H1 (cell line): ENCODE data around the gene TLCD5. TPM values are rescaled to one million over a fixed set of nuclear protein-coding genes. Genes with fewer than 3 reads are reported as not detected.

Source experiments
- CTCF ChIA-PET: fragments of 300-600 bp; sonication (Branson Sonifier 250); formaldehyde crosslinking; loops from one replicate; lab custom pipeline; 2021; ENCODE audit not compliant: partially characterized antibody; lab: Charles Lee
- POLR2A ChIA-PET: fragments of 300-600 bp; sonication (Branson Sonifier 250); formaldehyde crosslinking; loops from one replicate; lab custom pipeline; 2021; ENCODE audit warnings: inconsistent platforms; ENCODE audit not compliant: partially characterized antibody; lab: Charles Lee
- DNase-seq, 2 experiments: peaks; one replicate each; pipeline versions ENCODE4 v3.0.0 to v3.0.0-alpha.2; 2010 to 2022; ENCODE audit warnings: low spot score in 2 of 2, low read depth in 1 of 2, mixed read lengths in 1 of 2
- FAIRE-seq: peaks from 2 replicates; lab custom pipeline; 2011; peaks lifted over from hg19 to GRCh38; lab: Jason Lieb, UNC
- H2AFZ ChIP-seq: 2 replicates; pipeline ENCODE4 v1.8.1; 2012; ENCODE audit warnings: low read length, inconsistent platforms
- H2AK5ac ChIP-seq: 2 replicates; pipeline ENCODE4 v1.6.1; 2013; ENCODE audit warnings: low read depth, low read length
- H2BK120ac ChIP-seq: replicated peaks from 2 replicates; pipeline ENCODE3; 2013; ENCODE audit warnings: low read depth, low read length, inconsistent platforms
- H2BK12ac ChIP-seq: 2 replicates; pipeline ENCODE4 v1.6.1; 2013; ENCODE audit warnings: low read depth, low read length
- H2BK15ac ChIP-seq: 2 replicates; pipeline ENCODE4 v1.6.1; 2013; ENCODE audit warnings: low read length
- H2BK20ac ChIP-seq: 2 replicates; pipeline ENCODE4 v1.6.1; 2013; ENCODE audit warnings: low read length
- H2BK5ac ChIP-seq: 2 replicates; pipeline ENCODE4 v1.6.1; 2013; ENCODE audit warnings: low read depth, low read length
- H3K14ac ChIP-seq: 2 replicates; pipeline ENCODE4 v1.6.1; 2013; ENCODE audit warnings: inconsistent platforms; ENCODE audit not compliant: insufficient read length
- H3K18ac ChIP-seq: 2 replicates; pipeline ENCODE4 v1.6.1; 2013; ENCODE audit warnings: low read length; ENCODE audit errors: extremely low read depth
- H3K23ac ChIP-seq: 2 replicates; pipeline ENCODE4 v1.6.1; 2013; ENCODE audit warnings: inconsistent platforms; ENCODE audit not compliant: insufficient read length
- H3K23me2 ChIP-seq: 2 replicates; pipeline ENCODE4 v1.6.1; 2013; ENCODE audit warnings: low read depth, low read length
- H3K27ac ChIP-seq: 2 replicates; pipeline ENCODE4 v1.6.1; 2011; ENCODE audit warnings: low read depth, low read length, inconsistent platforms
- H3K27me3 ChIP-seq, 4 experiments: replicated peaks in 1 of 4; 1 replicate in 1 of 4; 2 replicates in 3 of 4; pipeline versions ENCODE4 v1.6.1 to v1.8.1; 2011 to 2013; ENCODE audit warnings: low read length in 3 of 4, mild to moderate bottlenecking in 3 of 4, inconsistent platforms in 2 of 4, mixed read lengths in 2 of 4, moderate library complexity in 1 of 4; ENCODE audit not compliant: control insufficient read depth in 3 of 4, insufficient read depth in 3 of 4; ENCODE audit errors: extremely low read depth in 1 of 4
- H3K36me3 ChIP-seq, 4 experiments: 2 replicates each; pipeline versions ENCODE4 v1.6.1 to v1.8.1; 2011 to 2013; ENCODE audit warnings: mild to moderate bottlenecking in 4 of 4, low read length in 3 of 4, moderate library complexity in 2 of 4, control low read depth in 1 of 4, inconsistent platforms in 1 of 4; ENCODE audit not compliant: insufficient read depth in 4 of 4, control insufficient read depth in 2 of 4
- H3K4ac ChIP-seq: replicated peaks from 2 replicates; pipeline ENCODE3; 2013; ENCODE audit warnings: low read length, low read depth, mixed read lengths, inconsistent platforms; ENCODE audit not compliant: insufficient read length
- H3K4me1 ChIP-seq, 4 experiments: replicated peaks in 1 of 4; 1 replicate in 1 of 4; 2 replicates in 3 of 4; pipeline versions ENCODE4 v1.6.1 to v1.8.1; 2011 to 2013; ENCODE audit warnings: low read length in 3 of 4, inconsistent platforms in 2 of 4, mixed read lengths in 1 of 4; ENCODE audit not compliant: insufficient read depth in 4 of 4, control insufficient read depth in 3 of 4
- H3K4me2 ChIP-seq, 2 experiments: 2 replicates each; pipeline versions ENCODE4 v1.6.1 to v1.8.1; 2011 to 2013; ENCODE audit warnings: low read depth in 2 of 2, low read length in 2 of 2, control low read depth in 1 of 2, inconsistent platforms in 1 of 2, mild to moderate bottlenecking in 1 of 2; ENCODE audit not compliant: insufficient read depth in 1 of 2
- H3K4me3 ChIP-seq, 4 experiments: fragments of 200-600, 300-600 bp in 1 of 4; sonication (generic), shearing (Covaris generic), sonication (Bioruptor Twin) in 1 of 4; 2 replicates each; pipeline versions ENCODE4 v1.5.1 to v1.8.1; 2011 to 2016; ENCODE audit warnings: low read length in 4 of 4, low read depth in 3 of 4, control low read depth in 2 of 4, inconsistent platforms in 2 of 4, mild to moderate bottlenecking in 2 of 4, mixed read lengths in 1 of 4, moderate library complexity in 1 of 4; ENCODE audit not compliant: insufficient read depth in 2 of 4; ENCODE audit errors: extremely low read depth in 1 of 4
- H3K56ac ChIP-seq: replicated peaks from 2 replicates; pipeline ENCODE3; 2013; ENCODE audit warnings: low read depth, mild to moderate bottlenecking, mixed read lengths, low read length, inconsistent platforms; ENCODE audit not compliant: insufficient read length
- H3K79me1 ChIP-seq: 2 replicates; pipeline ENCODE4 v1.6.1; 2013; ENCODE audit warnings: low read depth, low read length, control low read depth
- H3K79me2 ChIP-seq, 2 experiments: 2 replicates each; pipeline versions ENCODE4 v1.6.1 to v1.8.1; 2012 to 2013; ENCODE audit warnings: low read length in 2 of 2, mild to moderate bottlenecking in 2 of 2, inconsistent platforms in 1 of 2; ENCODE audit not compliant: insufficient read depth in 2 of 2, control insufficient read depth in 1 of 2
- H3K9ac ChIP-seq, 4 experiments: replicated peaks in 1 of 4; 1 replicate in 1 of 4; 2 replicates in 3 of 4; pipeline versions ENCODE4 v1.6.1 to v1.8.1; 2011 to 2013; ENCODE audit warnings: low read depth in 3 of 4, low read length in 3 of 4, control low read depth in 2 of 4, mild to moderate bottlenecking in 2 of 4, moderate library complexity in 2 of 4, inconsistent platforms in 1 of 4; ENCODE audit errors: extremely low read depth in 1 of 4
- H3K9me3 ChIP-seq, 2 experiments: 2 replicates each; pipeline versions ENCODE4 v1.6.1 to v1.8.1; 2012 to 2013; ENCODE audit warnings: mild to moderate bottlenecking in 2 of 2, moderate library complexity in 2 of 2, control low read depth in 1 of 2, inconsistent platforms in 1 of 2, low read depth in 1 of 2, low read length in 1 of 2, mixed read lengths in 1 of 2; ENCODE audit not compliant: insufficient read depth in 2 of 2
- H4K20me1 ChIP-seq, 2 experiments: replicated peaks in 1 of 2; 2 replicates each; pipeline versions ENCODE3 to v1.8.1; 2011 to 2013; ENCODE audit warnings: inconsistent platforms in 2 of 2, low read length in 2 of 2, mild to moderate bottlenecking in 1 of 2; ENCODE audit not compliant: insufficient read depth in 2 of 2, control insufficient read depth in 1 of 2
- H4K5ac ChIP-seq: 2 replicates; pipeline ENCODE4 v1.6.1; 2013; ENCODE audit warnings: low read length, low read depth, mixed read lengths, inconsistent platforms; ENCODE audit not compliant: insufficient read length
- H4K8ac ChIP-seq: 2 replicates; pipeline ENCODE4 v1.8.0; 2013; ENCODE audit warnings: mild to moderate bottlenecking, moderate library complexity, low read length, inconsistent platforms; ENCODE audit not compliant: insufficient read depth; ENCODE audit errors: extremely low read depth
- H4K91ac ChIP-seq: replicated peaks from 2 replicates; pipeline ENCODE3; 2013; ENCODE audit warnings: low read length, mixed read lengths, inconsistent platforms; ENCODE audit not compliant: insufficient read length
- BRCA1 ChIP-seq: IDR thresholded peaks from 2 replicates; pipeline ENCODE4 v1.6.1; 2012; ENCODE audit warnings: low read depth, low read length, improper control_type of control experiment
- CBX8 ChIP-seq: fragments of 300-800, 300-1000 bp; sonication (generic); IDR thresholded peaks from 2 replicates; pipeline ENCODE4 v1.7.1; 2016; ENCODE audit warnings: low read depth, low read length, borderline replicate concordance
- JUND ChIP-seq: IDR thresholded peaks from 2 replicates; pipeline ENCODE4 v1.6.1; 2011; ENCODE audit warnings: mild to moderate bottlenecking, improper control_type of control experiment, low read length
- MAFK ChIP-seq: IDR thresholded peaks from 2 replicates; pipeline ENCODE4 v1.6.1; 2012; ENCODE audit warnings: low read depth, mild to moderate bottlenecking, improper control_type of control experiment, low read length
- RNF2 ChIP-seq: fragments of 200-900, 300-1000 bp; sonication (generic); IDR thresholded peaks from 2 replicates; pipeline ENCODE4 v1.7.1; 2016; ENCODE audit warnings: borderline replicate concordance, low read depth, mild to moderate bottlenecking, antibody characterized with exemption, low read length; ENCODE audit not compliant: poor library complexity, severe bottlenecking; ENCODE audit errors: missing control alignments
- SP1 ChIP-seq: IDR thresholded peaks from 2 replicates; pipeline ENCODE4 v1.6.1; 2011; ENCODE audit warnings: low read depth, low read length
- TCF12 ChIP-seq: IDR thresholded peaks from 2 replicates; pipeline ENCODE4 v1.6.1; 2011; ENCODE audit warnings: low read depth, mild to moderate bottlenecking, low read length
- TEAD4 ChIP-seq: IDR thresholded peaks from 2 replicates; pipeline ENCODE4 v1.6.1; 2012; ENCODE audit warnings: low read depth, low read length, inconsistent platforms, mixed read lengths
- WGBS, 2 experiments: shearing (Covaris generic) in 1 of 2; methylation state at CpG; one replicate each; pipeline versions ENCODE4 v1.1.6 to v1.1.7; 2013 to 2015; ENCODE audit warnings: low lambda C conversion rate in 2 of 2, mixed read lengths in 2 of 2, inconsistent platforms in 1 of 2, low coverage in 1 of 2, missing lambda C conversion rate in 1 of 2; ENCODE audit not compliant: insufficient replicate concordance in 2 of 2, insufficient coverage in 1 of 2, insufficient read length in 1 of 2; ENCODE audit errors: extremely low coverage in 1 of 2, missing lambda C conversion rate in 1 of 2; 5-methylcytosine and 5-hydroxymethylcytosine counted together
- polyA plus RNA-seq, 7 experiments: library from polyadenylated mRNA; depleted of rRNA in 3 of 7; stranded (reverse) in 5 of 7; unstranded in 2 of 7; fragments of >200 nt in 5 of 7; fragments of 200-250 nt in 2 of 7; gene quantifications; 1 replicate in 5 of 7; 2 replicates in 1 of 7; 4 replicates in 1 of 7; pipeline versions ENCODE4 v1.2.1 to v1.2.3, GENCODE V29; 2011 to 2013; ENCODE audit warnings: missing spikeins in 2 of 7, mixed read lengths in 2 of 7
- total RNA-seq: library from RNA; stranded (reverse); fragmentation: NEBNext Ultra II Directional; extraction: Animal tissue kit (Norgen Biotek cat#: 25700); gene quantifications from 2 replicates; pipeline ENCODE4 v1.2.1, GENCODE V29; 2021

Gene TLCD5
- total and polyA plus RNA-seq, 2 of the 8 experiments (the other 6 are each of a cell fraction or from before 2014, with no cell fraction given), result 9.5 to 10.1 TPM

DNA sequence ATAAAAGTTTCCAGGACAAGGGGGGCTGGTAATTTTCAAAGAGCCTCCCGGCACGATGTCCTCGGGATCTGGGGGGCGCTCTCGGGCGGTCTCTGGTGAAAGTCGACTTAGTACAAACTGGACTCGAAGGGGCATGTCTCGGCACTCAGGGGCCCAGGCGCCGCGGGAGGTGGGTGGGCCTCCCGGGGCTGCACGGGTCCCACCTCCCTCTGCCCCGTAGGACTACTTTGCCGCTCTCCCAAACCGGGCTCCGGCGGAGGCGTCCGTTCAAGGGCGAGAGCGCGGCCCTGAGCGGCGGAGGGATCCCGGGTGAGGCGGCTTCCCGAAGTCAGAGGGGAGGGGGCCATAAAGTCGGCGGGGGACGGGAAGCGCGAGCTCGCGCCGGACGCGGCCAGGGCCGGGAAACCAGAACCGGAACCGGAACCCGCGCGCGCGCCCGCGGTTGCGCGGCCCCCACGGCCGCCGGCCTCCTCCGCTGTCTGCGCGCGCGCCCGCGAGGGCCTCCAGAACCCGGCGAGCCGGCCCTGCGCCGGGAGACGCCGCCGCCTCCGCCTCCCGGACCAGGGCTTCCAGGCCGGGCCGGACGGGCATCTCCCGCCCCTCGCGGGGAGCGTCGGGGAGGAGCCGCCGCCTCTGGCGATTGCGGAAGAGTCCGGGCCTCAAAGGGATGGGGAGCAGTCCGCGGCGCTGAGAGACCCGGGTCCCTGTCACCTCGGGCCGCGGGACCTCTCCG lies 11.0 kb downstream of the TLCD5 start, which contains the start of gene ARHGEF12:
Gene ARHGEF12 (plus strand): TSS at position 506 of the 733 bp plus-strand sequence. CDS start 831 bp downstream, outside the sequence.
- Histone ChIP-seq H2AFZ (peak within 1 kb of the TSS; percentile 55), H4K8ac (peak within 1 kb of the TSS; percentile 19), H2BK5ac (no peak within 1 kb of the TSS), H3K23me2 (peaks cover 10% of the 10 kb centered on the region), H3K4me1 (peaks cover 0 to 8% (median 5%) of the 10 kb centered on the region in 4 experiments; a peak in 6 of 7 replicates), H4K20me1 (peaks cover 3 to 8% of the 10 kb centered on the region in 2 experiments), H3K79me1 (no peaks in the 10 kb centered on the region), H3K4me2 (peak within 1 kb of the TSS; percentile 82 to 90), H3K18ac (peak within 1 kb of the TSS; percentile 36; the same call in 1 of the 2 replicates), H3K9me3 (no peaks in the 10 kb centered on the region), H4K91ac (peak within 1 kb of the TSS; percentile 18), H2BK15ac (no peak within 1 kb of the TSS; the same call in 1 of the 2 replicates), H3K4ac (peak within 1 kb of the TSS; percentile 83), H3K23ac (no peak within 1 kb of the TSS), H3K9ac (peak within 1 kb of the TSS; percentile 59 to 85 (median 64); a peak in 6 of 7 replicates), H3K27me3 (no peaks in the 10 kb centered on the region), H2BK12ac (no peak within 1 kb of the TSS), H2BK120ac (no peak within 1 kb of the TSS), H3K14ac (no peak within 1 kb of the TSS), H3K56ac (peak within 1 kb of the TSS; percentile 64), H3K27ac (peak within 1 kb of the TSS; percentile 53), H3K4me3 (peak within 1 kb of the TSS; percentile 89 to 98 (median 96)), H4K5ac (peak within 1 kb of the TSS; percentile 44), H2AK5ac (no peak within 1 kb of the TSS), H3K79me2 (peaks cover 8 to 42% of the 10 kb centered on the region in 2 experiments; a peak in 3 of 4 replicates), H3K36me3 (no peaks in the 10 kb centered on the region), H2BK20ac (no peak within 1 kb of the TSS)
- FAIRE-seq (no peak), DNase-seq (peak; percentile 82 to 92)
- ChIA-PET POLR2A (interaction anchor here (0.9 to 3.8 kb wide), 8 partner anchors 9 to 166 kb away, joined by 3 to 27 read pairs (median 4); partner anchors contain the start of gene TLCD5), CTCF (interaction anchor here (0.6 to 2.4 kb wide), 18 partner anchors 10 to 677 kb away, joined by 3 to 19 read pairs (median 4); partner anchors contain the start of gene TLCD5)
- WGBS, 2 experiments, result 1% methylated on average over 59 of the region's 92 CpGs; no CpG with 5 or more reads in 1 of the 2 experiments
- TF ChIP-seq SP1, result 0 out of 2 replicates have a peak, but pooled peaks have one; percentile 54
- 0 out of 2 replicates have a peak, but pooled peaks have one; percentile 64 for TF ChIP-seq TCF12
- TF ChIP-seq TEAD4, result 0 out of 2 replicates have a peak, but pooled peaks have one; percentile 22
- TF ChIP-seq RNF2, result no peak
- no peak for TF ChIP-seq CBX8
- no peak for TF ChIP-seq BRCA1
- peak; percentile 64; the same call in 1 of the 2 replicates for TF ChIP-seq JUND
- TF ChIP-seq MAFK, result no peak
